HG03108 (cell line): ENCODE measurements around the gene NHLRC2.
"Not testable (repeated sequence)": the region's sequence is repeated elsewhere in the genome, so short reads cannot be mapped to it uniquely, and the experiment has no call there.

ENCODE experiments used
- ATAC-seq: cut with Tn5 transposase; IDR thresholded peaks from one replicate; pipeline ENCODE4 v1.9.1; 2021; ENCODE audit warnings: moderate library complexity; ENCODE audit not compliant: unreplicated experiment

NHLRC2 gene, protein sequence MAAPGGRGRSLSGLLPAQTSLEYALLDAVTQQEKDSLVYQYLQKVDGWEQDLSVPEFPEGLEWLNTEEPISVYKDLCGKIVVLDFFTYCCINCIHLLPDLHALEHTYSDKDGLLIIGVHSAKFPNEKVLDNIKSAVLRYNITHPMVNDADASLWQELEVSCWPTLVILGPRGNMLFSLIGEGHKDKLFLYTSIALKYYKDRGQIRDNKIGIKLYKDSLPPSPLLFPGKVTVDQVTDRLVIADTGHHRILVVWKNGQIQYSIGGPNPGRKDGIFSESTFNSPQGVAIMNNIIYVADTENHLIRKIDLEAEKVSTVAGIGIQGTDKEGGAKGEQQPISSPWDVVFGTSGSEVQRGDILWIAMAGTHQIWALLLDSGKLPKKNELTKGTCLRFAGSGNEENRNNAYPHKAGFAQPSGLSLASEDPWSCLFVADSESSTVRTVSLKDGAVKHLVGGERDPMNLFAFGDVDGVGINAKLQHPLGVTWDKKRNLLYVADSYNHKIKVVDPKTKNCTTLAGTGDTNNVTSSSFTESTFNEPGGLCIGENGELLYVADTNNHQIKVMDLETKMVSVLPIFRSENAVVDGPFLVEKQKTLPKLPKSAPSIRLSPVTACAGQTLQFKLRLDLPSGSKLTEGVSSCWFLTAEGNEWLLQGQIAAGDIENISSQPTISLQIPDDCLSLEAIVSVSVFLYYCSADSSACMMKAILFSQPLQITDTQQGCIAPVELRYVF

DNA sequence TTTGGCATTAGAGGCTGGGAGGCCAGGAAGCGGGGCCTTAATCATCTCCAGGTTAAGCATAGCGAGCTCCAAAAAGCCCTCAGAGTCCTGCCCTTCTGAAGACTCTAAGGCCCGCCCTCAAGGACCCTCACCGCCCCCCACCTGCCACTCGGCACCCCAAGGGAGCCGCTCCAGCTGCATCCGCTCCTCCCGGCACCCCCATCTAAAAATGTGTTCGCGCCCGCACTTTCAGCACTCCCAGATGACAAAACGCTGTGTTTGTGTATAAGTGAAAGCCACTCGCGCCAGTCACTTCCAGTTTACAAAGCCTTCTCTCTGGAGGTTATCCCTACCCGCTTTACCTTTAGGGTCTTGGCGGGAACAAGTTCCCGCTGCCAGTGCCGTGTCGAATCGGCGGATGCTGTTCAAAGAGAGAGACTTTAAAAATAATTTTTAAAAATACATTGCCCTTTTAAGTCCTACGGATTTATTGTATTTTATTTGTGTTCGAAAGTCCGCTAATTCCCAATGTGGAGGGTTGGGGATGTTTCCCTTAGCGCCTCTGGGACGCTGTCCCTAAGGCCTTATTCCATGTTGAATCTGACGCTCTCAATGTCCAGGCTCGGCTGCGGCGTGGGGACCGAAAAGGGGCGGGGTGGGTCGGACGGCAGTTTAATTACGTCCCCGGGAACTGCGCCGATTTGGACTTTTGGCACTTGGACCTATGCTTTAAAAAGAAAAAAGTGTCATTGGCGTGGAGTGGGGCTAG is at the start of gene NHLRC2, which contains the start of gene DCLRE1A:
Gene NHLRC2, plus strand, starts transcription at position 649 of the 748 bp plus-strand sequence. CDS start 212 bp downstream, outside the sequence.
Gene DCLRE1A, minus strand, starts transcription at position 70 of the 748 bp plus-strand sequence. CDS start 900 bp downstream, outside the sequence.
- peak; percentile 36 for ATAC-seq

DNA sequence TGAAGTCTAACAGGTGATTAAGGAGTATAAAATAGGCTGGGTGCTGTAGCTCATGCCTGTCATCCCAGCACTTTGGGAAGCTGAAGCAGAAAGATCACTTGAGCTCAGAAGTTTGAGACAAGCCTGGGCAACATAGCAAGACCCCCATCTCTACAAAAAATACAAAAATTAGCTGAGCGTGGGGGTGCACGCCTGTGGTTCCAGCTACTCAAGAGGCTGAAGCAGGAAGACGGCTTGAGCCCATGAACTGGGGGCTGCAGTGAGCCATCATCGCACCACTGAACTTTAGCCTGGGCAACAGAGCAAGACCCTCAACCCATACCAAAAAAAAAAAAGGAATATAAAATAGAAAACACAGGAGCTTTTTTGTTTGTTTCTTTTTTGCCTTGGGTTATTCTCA is 48.0 kb upstream of the NHLRC2 start:
- no peak for ATAC-seq

DNA sequence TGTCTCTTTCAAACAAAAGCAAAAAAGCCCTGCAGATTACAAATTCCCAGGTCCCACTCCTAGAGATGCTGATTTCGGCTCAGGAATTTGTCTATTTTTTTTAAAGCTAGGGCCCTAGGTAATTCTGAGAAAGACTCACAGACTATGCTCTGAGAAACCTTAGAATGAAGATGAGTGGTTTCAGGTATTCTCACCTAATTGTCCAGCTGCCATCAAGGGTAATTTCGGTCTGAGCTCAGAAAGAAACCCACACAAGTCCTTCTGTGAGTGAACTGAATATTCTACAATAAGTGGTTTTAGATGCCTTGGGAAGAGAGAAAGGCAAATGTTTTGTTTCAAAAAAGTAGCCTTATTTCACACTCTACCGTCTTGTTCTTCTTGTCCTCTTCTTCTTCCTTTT is 46.3 kb upstream of the NHLRC2 start:
- no peak for ATAC-seq

DNA sequence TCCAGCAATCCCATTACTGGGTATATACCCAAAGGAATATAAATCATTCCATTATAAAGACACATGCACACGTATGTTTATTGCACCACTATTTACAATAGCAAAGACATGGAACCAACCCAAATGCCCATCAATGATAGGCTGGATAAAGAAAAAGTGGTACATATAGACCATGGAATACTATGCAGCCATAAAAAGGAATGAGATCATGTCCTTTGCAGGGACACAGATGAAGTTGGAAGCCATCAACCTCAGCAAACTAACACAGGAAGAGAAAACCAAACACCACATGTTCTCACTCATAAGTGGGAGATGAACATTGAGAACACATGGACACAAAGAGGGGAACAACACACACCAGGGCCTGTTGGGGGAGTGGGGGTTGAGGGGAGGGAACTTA is 39.8 kb upstream of the NHLRC2 start:
- ATAC-seq: not testable (repeated sequence)

DNA sequence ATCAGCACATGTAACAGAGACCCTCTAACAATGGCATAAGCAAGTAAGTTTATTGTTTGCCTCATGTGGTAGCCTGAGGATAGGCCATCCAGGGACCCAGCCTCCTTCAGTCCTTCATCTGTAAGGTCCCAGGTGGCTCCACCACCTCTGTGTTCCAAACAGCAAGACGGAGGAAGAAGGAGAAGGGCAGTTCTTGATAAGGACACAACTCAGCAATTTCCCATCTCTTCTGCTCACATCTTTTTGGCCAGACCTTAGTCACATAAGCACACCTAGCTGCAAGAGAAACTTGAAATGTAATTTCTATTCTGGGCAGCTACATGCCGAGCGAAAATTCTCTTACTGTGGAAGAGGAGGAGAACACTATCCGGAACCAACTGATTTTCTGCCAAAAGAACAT is 34.5 kb upstream of the NHLRC2 start:
- no peak for ATAC-seq

DNA sequence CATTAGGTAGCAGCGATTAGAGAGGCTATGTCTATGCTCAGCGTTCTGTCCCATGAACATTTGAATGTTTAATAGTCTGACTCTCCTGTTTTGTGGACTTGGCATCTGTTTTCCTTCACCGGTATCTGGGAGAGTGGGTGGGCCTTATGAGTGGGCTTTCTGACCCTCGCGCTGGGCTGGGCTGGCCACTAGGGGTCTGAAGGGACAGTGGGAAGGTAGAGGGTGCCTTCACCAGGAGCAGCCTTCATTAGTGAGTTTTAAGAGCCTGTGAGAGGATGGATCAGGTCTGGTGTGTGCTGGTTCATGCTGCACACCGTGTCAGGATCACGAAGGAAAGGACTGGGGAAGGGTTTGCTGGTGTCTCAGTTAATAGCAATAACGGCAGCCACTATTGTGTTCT is 34.0 kb upstream of the NHLRC2 start:
- no peak for ATAC-seq

DNA sequence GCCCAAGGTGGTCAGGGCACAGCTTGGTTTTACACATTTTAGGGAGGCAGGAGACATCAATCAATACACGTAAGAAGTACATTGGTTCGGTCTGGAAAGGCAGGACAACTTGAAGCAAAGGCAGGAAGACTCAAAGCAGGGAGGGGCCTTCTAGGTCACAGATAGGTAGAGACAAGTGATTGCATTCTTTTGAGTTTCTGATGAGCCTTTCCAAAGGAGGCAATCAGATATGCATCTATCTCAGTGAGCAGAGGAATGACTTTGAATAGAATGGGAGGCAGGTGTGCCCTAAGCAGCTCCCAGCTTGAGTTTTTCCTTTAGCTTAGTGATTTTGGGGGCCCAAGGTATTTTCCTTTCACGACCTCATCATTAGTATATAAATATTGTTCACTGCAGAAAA is 33.2 kb upstream of the NHLRC2 start:
- ATAC-seq: not testable (repeated sequence)

DNA sequence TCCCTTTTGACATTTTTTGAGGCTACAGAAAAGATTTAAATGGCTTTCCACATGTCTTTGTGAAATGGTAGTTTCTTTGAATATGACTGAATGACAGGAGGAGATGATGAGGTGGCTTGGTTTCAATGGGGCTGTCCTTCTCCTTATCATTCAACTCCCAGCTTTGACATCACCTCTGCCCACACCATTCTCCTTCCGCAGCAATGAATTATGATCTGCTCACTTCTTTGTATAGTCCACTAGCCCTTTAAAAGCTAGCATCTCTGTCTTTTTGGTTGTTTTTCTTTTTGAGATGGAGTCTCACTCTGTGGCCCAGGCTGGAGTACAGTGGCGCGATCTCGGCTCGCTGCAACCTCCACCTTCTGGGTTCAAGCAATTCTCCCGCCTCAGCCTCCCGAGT is 32.3 kb upstream of the NHLRC2 start:
- no peak for ATAC-seq

DNA sequence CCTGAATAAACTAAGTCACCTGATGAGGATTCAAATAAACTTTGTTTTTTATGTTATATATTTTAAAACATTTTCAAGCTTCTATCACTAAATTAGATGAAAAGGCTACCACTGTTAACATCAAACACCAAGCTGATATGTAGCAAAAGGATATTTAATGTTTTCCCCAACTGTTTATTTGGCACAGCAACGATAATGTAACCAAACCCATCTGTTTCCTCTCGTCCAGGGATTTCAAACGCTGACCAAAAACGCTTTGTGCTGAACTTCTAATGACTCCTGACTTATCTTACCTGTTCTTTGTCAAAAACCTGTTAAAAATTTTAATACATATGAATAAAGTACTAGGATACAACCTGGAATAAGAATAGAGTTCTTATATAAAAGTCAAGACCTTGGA is 31.1 kb upstream of the NHLRC2 start:
- no peak for ATAC-seq

DNA sequence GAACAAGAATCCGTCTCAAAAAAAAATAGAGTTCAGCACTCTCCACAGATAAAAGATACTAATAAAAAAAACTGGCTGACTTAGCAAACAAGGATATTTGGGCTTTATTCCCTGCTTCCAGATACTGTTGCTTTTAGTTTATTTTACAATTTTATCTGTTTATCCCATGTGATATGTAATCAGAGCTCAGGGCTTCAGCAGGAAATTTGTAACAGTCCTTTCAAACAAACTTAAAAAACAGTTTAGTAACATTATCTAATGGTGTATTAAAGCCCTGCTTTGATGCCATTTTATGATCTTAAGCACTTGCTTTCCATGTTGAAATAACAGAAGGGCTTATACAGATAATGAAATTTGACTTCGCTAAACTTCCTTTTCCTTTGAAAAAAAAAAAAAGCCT is 28.7 kb upstream of the NHLRC2 start:
- no peak for ATAC-seq

DNA sequence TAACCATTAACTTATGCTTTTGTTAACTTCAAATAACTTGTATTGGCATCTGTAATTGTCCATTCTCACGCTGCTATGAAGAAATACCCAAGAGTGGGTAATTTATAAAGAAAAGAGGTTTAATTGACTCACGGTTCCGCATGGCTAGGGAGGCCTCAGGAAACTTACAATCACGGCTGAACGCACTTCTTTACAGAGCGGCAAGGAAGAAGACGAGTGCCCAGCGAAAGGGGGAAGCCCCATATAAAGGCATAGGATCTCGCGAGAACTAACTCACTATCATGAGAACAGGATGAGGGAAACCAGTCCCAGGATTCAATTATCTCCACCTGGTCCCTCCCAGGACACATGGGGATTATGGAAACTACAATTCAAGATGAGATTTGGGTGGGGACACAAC is 25.9 kb upstream of the NHLRC2 start:
- not testable (repeated sequence) for ATAC-seq

DNA sequence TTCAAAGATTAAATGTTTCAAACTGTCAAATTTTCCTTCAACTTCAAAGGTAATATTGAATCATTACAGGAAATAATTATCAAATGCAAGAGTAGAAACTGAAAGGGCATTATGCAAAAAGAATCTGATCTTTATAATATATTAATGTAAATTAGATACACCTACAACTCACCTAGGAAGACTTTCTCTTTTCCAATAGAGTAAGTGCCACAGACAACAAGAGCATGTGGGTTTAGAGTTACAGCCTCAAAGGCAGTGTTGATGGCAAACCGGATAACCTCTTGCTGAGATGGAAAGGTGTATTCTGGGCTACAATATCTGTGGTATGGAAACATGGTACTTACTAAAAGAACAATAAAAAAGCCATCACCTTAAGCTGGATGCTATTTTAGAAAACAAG is 12.3 kb upstream of the NHLRC2 start:
- no peak for ATAC-seq

DNA sequence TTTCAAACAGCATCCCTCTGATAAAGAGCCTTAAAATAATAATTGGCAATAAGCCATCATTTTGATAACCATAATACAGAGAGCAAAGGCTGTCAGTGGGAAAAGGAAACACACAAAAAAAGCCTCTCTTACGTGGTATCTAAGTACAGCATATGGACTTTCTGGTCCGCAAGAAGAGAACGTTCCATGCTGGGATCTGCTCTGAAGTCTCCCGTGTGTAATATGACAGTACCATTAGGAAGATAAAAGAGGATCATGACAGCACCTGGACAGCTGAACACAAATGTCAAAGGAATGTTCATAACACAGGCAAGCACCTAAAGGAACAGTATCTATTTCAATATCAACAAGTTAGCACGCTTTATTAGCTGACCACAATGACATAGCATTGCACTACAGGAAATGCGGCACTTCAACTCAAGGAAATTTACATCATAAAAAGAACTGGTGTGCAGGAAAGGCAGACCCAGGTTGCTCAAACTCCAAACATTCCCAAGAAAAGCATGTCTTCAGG is 10.4 kb upstream of the NHLRC2 start:
- no peak for ATAC-seq

DNA sequence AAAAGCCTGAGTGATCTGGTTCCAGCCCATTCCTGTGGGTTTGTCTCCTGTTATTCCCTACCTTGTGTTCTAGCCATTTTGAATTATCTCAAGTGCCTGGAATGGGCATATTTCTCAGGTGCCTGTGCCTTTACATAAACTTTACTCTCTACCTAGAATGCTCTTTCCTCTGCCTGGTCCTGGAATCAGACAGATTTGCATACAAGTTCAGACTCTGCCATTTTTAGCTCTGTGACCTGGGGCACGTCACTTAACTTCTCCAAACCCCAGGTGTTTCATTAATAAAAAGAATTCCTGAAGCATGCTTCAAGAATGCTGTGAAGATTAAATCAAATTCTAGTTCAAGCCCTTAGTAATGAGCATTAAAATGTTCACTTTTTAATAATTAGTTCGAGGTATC is 8.4 kb upstream of the NHLRC2 start:
- ATAC-seq: no peak

DNA sequence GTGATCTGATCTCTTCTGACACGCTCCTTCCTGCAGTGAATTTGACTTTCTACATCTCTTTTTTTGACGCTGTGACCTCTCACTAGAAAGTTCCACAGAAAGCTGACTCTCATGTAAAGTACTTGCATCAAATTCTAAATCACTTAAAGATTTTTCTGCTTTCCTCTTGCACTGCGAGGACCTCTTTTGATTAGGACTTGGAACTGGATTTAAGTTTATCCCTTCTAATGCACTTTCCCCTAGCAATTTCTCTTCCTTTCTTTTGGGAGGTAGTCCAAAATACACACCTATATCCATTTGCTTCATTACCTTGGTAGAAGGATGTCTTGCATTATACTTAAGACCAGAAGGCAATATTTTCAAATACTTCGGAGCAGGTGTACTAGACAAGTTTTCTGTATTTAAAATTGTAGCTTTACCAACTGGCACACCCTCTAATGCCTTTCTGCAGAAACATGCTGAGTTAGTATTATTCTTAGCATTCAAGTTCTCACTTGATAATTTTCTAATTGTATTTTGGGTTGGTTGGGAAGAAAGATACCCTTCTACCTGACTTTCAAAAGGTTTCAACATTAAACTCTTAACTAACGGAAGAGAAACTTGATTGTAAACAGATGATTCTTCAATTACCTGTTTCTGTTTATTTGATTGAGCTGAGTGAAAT is 5.2 kb upstream of the NHLRC2 start:
- no peak for ATAC-seq

DNA sequence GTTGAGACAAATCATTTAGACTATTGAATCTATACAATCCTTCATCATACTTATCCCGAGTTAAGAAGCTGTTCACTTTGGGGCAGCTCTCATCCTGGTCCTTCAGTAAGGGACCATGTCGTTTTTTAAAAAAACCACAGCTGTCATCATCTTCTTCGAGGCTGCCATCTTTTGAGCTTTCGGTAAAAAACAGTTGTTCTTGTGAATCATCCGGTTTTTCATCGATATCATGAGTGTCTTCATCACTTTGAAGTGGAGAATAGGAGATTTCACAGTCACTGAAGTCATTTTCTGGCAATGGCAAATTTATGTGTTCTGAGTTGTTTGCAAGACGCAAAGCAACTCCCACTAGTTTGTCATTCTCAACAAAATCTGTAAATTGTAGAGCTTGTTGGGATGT is 4.5 kb upstream of the NHLRC2 start:
- no peak for ATAC-seq

DNA sequence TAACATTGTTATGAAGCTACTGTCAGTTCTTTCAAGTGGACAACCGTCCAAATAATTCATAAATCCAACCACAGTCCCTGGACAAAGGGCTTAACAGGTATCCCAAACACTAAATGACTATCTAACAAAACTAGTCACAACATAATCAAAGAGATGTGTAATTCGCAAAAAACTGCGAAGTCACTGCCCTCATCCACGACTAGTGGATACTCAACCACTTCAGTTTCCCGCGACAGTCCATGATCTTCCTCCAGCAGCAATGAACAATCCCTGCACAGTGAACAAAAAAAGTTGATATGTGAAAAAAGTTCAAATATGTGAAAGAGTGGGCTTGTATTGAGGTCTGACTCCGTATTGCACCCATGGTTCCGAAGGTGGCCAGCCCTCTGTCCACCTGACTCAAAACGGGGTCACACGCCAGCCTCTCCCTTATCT is 866 bp upstream of the NHLRC2 start:
- no peak for ATAC-seq

DNA sequence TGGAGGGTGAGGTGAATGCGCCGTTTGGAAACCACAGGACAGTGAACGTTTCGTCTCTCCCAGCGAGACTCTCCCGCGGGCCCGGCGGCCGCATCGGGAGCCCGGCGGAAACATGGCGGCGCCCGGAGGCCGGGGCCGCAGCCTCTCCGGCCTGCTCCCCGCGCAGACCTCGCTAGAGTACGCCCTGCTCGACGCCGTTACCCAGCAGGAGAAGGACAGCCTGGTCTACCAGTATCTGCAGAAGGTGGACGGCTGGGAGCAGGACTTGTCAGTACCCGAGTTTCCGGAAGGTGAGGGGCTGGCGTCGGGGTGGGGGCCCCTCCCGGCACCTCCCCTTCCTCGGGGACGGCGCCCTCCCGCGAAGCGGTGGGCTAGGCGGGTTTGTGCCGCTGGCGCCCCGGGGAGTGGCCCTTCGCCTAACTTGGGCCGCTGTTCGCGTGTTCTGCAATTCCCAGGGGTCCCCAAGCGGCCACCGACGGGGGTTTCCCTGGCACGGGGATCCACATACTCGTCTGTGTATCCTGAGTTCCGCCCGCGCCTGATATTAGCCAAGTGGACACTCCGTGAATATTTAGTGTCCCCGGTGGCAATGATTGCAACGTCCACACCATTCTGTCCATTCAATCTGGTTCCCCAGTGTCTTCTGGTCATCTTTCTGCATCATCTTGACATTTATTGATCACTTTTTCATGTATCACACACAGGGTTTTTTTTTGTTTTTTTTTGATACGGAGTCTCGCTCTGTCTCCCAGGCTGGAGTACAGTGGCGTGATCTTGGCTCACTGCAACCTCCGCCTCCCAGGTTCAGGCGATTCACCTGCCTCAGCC is 514 bp downstream of the NHLRC2 start:
- ATAC-seq: peak; percentile 26

DNA sequence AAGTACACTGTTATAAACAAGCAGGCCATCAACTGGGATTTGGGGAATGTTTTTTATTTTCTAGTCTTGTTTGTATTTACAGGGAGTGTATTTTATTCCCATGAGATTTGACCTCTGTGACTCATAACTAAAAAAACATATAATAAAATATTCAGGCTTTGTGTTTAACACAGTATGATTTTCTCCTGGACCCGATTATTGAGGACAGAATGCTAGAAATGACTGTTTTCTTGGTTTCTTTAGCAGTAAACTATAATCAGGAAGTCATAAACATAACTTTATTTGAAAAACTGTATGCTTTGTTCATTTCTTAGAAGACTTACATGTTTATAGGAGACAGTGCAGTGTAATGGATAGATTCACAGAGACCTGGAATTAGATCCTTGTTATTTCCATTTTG is 2.1 kb downstream of the NHLRC2 start:
- ATAC-seq: no peak

DNA sequence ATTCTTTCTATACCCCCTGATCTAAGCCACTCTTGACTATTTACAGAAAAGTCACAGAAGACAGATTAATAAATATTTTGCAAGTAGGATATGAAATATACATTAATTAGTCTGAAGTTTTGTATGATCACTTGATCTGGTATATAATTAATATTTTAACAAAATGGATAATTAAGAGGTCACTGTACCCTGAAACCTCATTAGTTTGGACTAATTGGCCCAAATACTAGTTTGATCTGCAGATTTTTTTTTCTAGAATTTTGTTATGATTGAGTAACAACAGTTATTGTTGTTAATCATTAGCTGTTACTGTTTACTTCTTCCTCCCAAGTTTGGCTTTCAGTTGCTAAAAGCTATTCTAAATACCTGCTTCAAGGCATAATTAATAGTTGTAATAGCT is 2.7 kb downstream of the NHLRC2 start:
- no peak for ATAC-seq
